Stimulated activated CD4-positive, alpha-beta T cell treated with anti-CD3 and anti-CD28 coated beads, Interleukin-1b, Interleukin-23, amount 100 ng/mL, for 48 hours (primary cell): Measurements from ENCODE around the gene OGFOD2.
"Not testable (repeated sequence)": the region's sequence is repeated elsewhere in the genome, so short reads cannot be mapped to it uniquely, and the experiment has no call there.

Experiments used
- DNase-seq: peaks from one replicate; pipeline ENCODE4 v3.0.0-alpha.2; 2020

Gene OGFOD2

GRCh38 chr12:122974892-122975789 is at the start of gene OGFOD2:
Gene OGFOD2, plus strand, starts transcription at chr12:122975244. Its CDS starts 8 bp downstream, at chr12:122975252.
- peak; percentile 93 for DNase-seq

GRCh38 chr12:122927756-122928403 is 47.2 kb upstream of the OGFOD2 start:
- DNase-seq, result no peak

GRCh38 chr12:122928404-122929147 is 46.5 kb upstream of the OGFOD2 start:
- DNase-seq, result no peak

GRCh38 chr12:122929148-122929538 is 45.9 kb upstream of the OGFOD2 start:
- no peak for DNase-seq

GRCh38 chr12:122929812-122930211 is 45.2 kb upstream of the OGFOD2 start:
- DNase-seq, result no peak

GRCh38 chr12:122932207-122932606 is 42.8 kb upstream of the OGFOD2 start:
- DNase-seq, result no peak

GRCh38 chr12:122934722-122935121 is 40.3 kb upstream of the OGFOD2 start:
- no peak for DNase-seq

- DNase-seq, result no peak
These were observed 39.7 kb upstream of the OGFOD2 start for GRCh38 chr12:122935318-122935717.

- no peak for DNase-seq
These were observed 37.4 kb upstream of the OGFOD2 start for GRCh38 chr12:122937622-122938091.

- no peak for DNase-seq
These were observed 35.9 kb upstream of the OGFOD2 start for GRCh38 chr12:122939125-122939524.

- DNase-seq, result not testable (repeated sequence)
These were observed 33.7 kb upstream of the OGFOD2 start for GRCh38 chr12:122941351-122941750.

GRCh38 chr12:122942637-122943036 is 32.4 kb upstream of the OGFOD2 start:
- no peak for DNase-seq

- no peak for DNase-seq
These were observed 31.8 kb upstream of the OGFOD2 start for GRCh38 chr12:122943196-122943595.

GRCh38 chr12:122944605-122945592 is 30.1 kb upstream of the OGFOD2 start:
- DNase-seq, result no peak

GRCh38 chr12:122946690-122947341 is 28.2 kb upstream of the OGFOD2 start:
- peak; percentile 93 for DNase-seq

- no peak for DNase-seq
These were observed 27.7 kb upstream of the OGFOD2 start for GRCh38 chr12:122947352-122947792.

- no peak for DNase-seq
These were observed 26.4 kb upstream of the OGFOD2 start for GRCh38 chr12:122948605-122949004.

- DNase-seq, result no peak
These were observed 25.6 kb upstream of the OGFOD2 start for GRCh38 chr12:122949405-122949804.

- no peak for DNase-seq
These were observed 25.0 kb upstream of the OGFOD2 start for GRCh38 chr12:122949816-122950675.

GRCh38 chr12:122951406-122951805 is 23.6 kb upstream of the OGFOD2 start:
- no peak for DNase-seq
